GM13976 (cell line): ENCODE measurements around the gene HMGN1.

Experiments used
- DNase-seq: peaks from one replicate; pipeline ENCODE4 v3.0.0; 2012; ENCODE audit warnings: low spot score
- CTCF ChIP-seq: IDR thresholded peaks from 2 replicates; pipeline ENCODE4 v1.5.1; 2012; ENCODE audit warnings: borderline replicate concordance, mild to moderate bottlenecking; ENCODE audit not compliant: insufficient read depth; ENCODE audit errors: extremely low read depth, missing control alignments, control extremely low read depth
- in situ Hi-C: fragments of 300-500 bp; cut with MboI; formaldehyde crosslinking; loops from one replicate; pipeline ENCODE4 v1.12.0; 2022; ENCODE audit warnings: low sequenced_read_pairs, mixed read lengths, inconsistent platforms; ENCODE audit not compliant: unreplicated experiment

HMGN1 gene

GRCh38 chr21:39346206-39346605 is 2.7 kb downstream of the HMGN1 start:
- no peak for TF ChIP-seq CTCF
- in situ Hi-C loops, result no loop called here
- no peak for DNase-seq

- no peak for DNase-seq
- in situ Hi-C loops, result no loop called here
- TF ChIP-seq CTCF, result no peak
These were observed 3.4 kb downstream of the HMGN1 start for GRCh38 chr21:39345440-39345839.

- DNase-seq, result no peak
- TF ChIP-seq CTCF, result no peak
- in situ Hi-C loops, result no loop called here
These were observed 4.0 kb downstream of the HMGN1 start for GRCh38 chr21:39344848-39345247.

- in situ Hi-C loops, result no loop called here
- TF ChIP-seq CTCF, result no peak
- DNase-seq, result no peak
These were observed 7.5 kb downstream of the HMGN1 start for GRCh38 chr21:39341249-39341923.

GRCh38 chr21:39340687-39341086 is 8.2 kb downstream of the HMGN1 start:
- in situ Hi-C loops, result no loop called here
- DNase-seq, result no peak
- no peak for TF ChIP-seq CTCF

GRCh38 chr21:39339231-39339630 is 9.7 kb downstream of the HMGN1 start:
- DNase-seq, result no peak
- in situ Hi-C loops, result no loop called here
- TF ChIP-seq CTCF, result no peak
